HUES6 (cell line): Measurements from ENCODE around the gene TK1.

Experiments used
- H3K27ac ChIP-seq: 2 replicates; pipeline ENCODE4 v1.7.0; 2013; ENCODE audit warnings: low read depth, mild to moderate bottlenecking, low read length, inconsistent platforms
- H3K27me3 ChIP-seq: 2 replicates; pipeline ENCODE4 v1.6.1; 2013; ENCODE audit warnings: low read length; ENCODE audit not compliant: control insufficient read depth, insufficient read depth
- H3K36me3 ChIP-seq: 2 replicates; pipeline ENCODE4 v1.6.1; 2013; ENCODE audit warnings: low read length; ENCODE audit not compliant: control insufficient read depth, insufficient read depth
- H3K4me1 ChIP-seq: 2 replicates; pipeline ENCODE4 v1.6.1; 2013; ENCODE audit warnings: low read length; ENCODE audit not compliant: control insufficient read depth, insufficient read depth
- H3K4me3 ChIP-seq: 2 replicates; pipeline ENCODE4 v1.5.1; 2013; ENCODE audit warnings: low read depth, low read length
- H3K9ac ChIP-seq: one replicate; pipeline ENCODE4 v1.6.1; 2013; ENCODE audit warnings: mild to moderate bottlenecking, low read length
- H3K9me3 ChIP-seq: 2 replicates; pipeline ENCODE4 v1.6.1; 2013; ENCODE audit warnings: low read depth, low read length; ENCODE audit not compliant: control insufficient read depth, insufficient read depth

The TK1 gene

DNA sequence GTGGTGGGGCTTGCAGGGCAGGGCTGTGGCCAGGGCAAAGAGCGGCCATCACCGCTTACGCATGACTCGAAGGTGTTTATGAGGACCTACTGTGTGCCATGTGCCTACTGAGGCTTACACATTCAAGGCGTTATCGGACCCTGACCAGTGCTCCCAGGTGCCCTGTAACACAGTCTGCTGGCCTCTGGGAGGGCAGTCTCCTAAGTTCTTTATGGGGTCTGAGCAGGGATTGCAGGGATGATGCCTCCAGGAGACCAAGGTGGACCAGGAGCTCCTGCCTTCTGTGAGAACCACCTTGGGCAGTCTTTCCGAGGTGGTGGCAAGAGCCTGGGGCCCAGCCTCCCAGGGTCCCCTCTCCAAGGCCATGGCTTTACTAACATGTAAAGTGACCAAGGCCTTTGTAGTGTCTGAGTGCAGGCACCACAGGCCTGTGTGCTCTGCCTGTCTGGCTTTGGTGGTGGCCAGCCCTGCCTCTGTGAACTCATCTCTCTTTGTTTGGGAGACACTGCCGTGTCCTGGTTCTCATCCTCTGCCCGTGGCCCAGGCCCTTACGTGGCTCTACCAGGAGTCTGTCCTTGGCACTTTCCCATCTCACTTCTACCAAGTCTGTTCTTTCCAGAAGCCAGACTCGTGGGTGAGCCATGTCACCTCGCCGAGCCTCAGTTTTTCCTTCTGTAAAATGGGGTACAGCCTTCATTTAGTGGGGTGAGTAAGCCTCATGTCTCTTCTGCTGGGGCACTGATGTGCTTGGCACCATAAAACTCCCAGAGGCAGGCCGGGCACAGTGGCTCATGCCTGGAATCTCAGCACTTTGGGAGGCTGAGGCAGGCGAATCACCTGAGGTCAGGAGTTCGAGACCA, 21.9 kb downstream of the TK1 start:
- H3K9ac ChIP-seq: no peak overlapping the region
- H3K36me3 ChIP-seq: no peaks in the 10 kb centered on the region
- H3K27ac ChIP-seq: no peak overlapping the region
- H3K4me3 ChIP-seq: no peak overlapping the region
- no peaks in the 10 kb centered on the region for H3K27me3 ChIP-seq
- peaks cover 8% of the 10 kb centered on the region for H3K4me1 ChIP-seq
- no peaks in the 10 kb centered on the region for H3K9me3 ChIP-seq

- Histone ChIP-seq H3K36me3 (no peaks in the 10 kb centered on the region), H3K9me3 (no peaks in the 10 kb centered on the region), H3K4me3 (no peak overlapping the region), H3K4me1 (no peaks in the 10 kb centered on the region), H3K27ac (no peak overlapping the region), H3K27me3 (no peaks in the 10 kb centered on the region), H3K9ac (no peak overlapping the region)
Measured at GRCh38 chr17:78163881-78164747, 22.7 kb downstream of the TK1 start.

- H3K9ac ChIP-seq: no peak overlapping the region
- H3K4me3 ChIP-seq: no peak overlapping the region
- H3K36me3 ChIP-seq: no peaks in the 10 kb centered on the region
- H3K27ac ChIP-seq: no peak overlapping the region
- H3K4me1 ChIP-seq: no peaks in the 10 kb centered on the region
- no peaks in the 10 kb centered on the region for H3K9me3 ChIP-seq
- H3K27me3 ChIP-seq: no peaks in the 10 kb centered on the region
Measured at GRCh38 chr17:78159575-78160158, 27.2 kb downstream of the TK1 start.

GRCh38 chr17:78154903-78155811, 31.7 kb downstream of the TK1 start:
- H3K9ac ChIP-seq: no peak overlapping the region
- H3K36me3 ChIP-seq: no peaks in the 10 kb centered on the region
- H3K4me3 ChIP-seq: no peak overlapping the region
- no peak overlapping the region for H3K27ac ChIP-seq
- H3K9me3 ChIP-seq: no peaks in the 10 kb centered on the region
- no peaks in the 10 kb centered on the region for H3K27me3 ChIP-seq
- H3K4me1 ChIP-seq: peaks cover 6% of the 10 kb centered on the region; the same call in 1 of the 2 replicates

DNA sequence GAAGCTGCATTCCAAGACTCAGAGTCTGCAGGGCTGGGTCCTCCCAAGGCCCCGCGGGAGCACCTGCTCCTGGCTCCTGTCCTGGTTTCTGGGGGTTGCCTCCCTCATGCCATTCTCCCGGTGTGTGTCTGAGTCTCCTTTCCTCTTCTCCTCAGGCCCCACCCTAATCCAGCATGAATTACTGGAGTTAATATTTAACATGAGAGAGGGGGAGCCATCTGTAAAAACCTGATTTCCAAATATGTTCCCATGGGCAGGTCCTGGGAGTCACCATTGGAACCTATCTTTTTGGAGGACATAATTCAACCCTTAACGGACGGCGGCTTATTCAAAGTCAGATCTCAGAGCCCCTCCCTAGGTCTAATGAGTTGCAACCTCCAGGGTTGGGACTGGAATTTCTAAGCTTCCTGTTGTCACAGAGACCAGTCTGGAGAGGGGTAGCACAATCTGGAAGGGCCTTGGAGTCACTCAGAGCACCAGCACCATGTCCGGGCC, 35.3 kb downstream of the TK1 start:
- H3K9ac ChIP-seq: no peak overlapping the region

GRCh38 chr17:78148286-78149016, 38.4 kb downstream of the TK1 start:
- Histone ChIP-seq H3K36me3 (no peaks in the 10 kb centered on the region), H3K9me3 (no peaks in the 10 kb centered on the region), H3K27me3 (no peaks in the 10 kb centered on the region), H3K4me3 (no peak overlapping the region), H3K27ac (no peak overlapping the region), H3K4me1 (peaks cover 6% of the 10 kb centered on the region), H3K9ac (no peak overlapping the region)

More for the DNA sequence above, 35.3 kb downstream of the TK1 start:
- Histone ChIP-seq H3K4me3 (no peak overlapping the region), H3K27ac (no peak overlapping the region), H3K36me3 (no peaks in the 10 kb centered on the region), H3K4me1 (peaks cover 6% of the 10 kb centered on the region), H3K9me3 (no peaks in the 10 kb centered on the region), H3K27me3 (no peaks in the 10 kb centered on the region)

GRCh38 chr17:78147315-78147998, 39.4 kb downstream of the TK1 start:
- Histone ChIP-seq H3K9ac (no peak overlapping the region), H3K36me3 (no peaks in the 10 kb centered on the region), H3K9me3 (no peaks in the 10 kb centered on the region), H3K4me3 (no peak overlapping the region), H3K27me3 (no peaks in the 10 kb centered on the region), H3K27ac (no peak overlapping the region), H3K4me1 (peaks cover 6% of the 10 kb centered on the region)

- Histone ChIP-seq H3K4me1 (peaks cover 6% of the 10 kb centered on the region), H3K4me3 (no peak overlapping the region), H3K36me3 (no peaks in the 10 kb centered on the region), H3K27me3 (no peaks in the 10 kb centered on the region), H3K9me3 (no peaks in the 10 kb centered on the region), H3K27ac (no peak overlapping the region), H3K9ac (no peak overlapping the region)
Measured at GRCh38 chr17:78146881-78147280, 40.0 kb downstream of the TK1 start.

DNA sequence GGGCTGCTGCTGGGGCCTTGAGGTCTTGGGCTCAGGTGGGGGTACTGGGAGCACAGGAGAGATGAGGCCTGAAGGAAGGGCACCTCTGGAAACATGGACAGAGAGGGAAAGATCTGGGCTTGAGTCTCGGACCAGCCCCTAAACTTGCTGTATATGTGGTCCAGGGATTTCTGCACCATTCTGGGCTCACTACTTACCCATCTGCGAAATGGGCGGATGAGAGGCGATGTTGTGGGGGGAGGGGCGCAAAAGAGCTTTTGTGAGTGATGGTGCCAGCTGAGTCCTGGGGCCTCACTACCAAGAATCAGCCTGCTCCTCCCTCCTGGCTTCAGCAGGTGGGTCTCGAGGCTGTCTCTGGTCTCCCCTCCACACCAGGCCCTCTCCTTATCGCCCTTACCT, 40.4 kb downstream of the TK1 start:
- Histone ChIP-seq H3K27ac (no peak overlapping the region), H3K9ac (no peak overlapping the region), H3K4me1 (peaks cover 5% of the 10 kb centered on the region), H3K9me3 (no peaks in the 10 kb centered on the region), H3K36me3 (no peaks in the 10 kb centered on the region), H3K27me3 (no peaks in the 10 kb centered on the region), H3K4me3 (no peak overlapping the region)
